Raji (cell line): ENCODE data around the gene CD33.
"Not testable (repeated sequence)": the region's sequence is repeated elsewhere in the genome, so short reads cannot be mapped to it uniquely, and the experiment has no call there.

Source experiments
- POLR2A ChIP-seq: IDR thresholded peaks from 2 replicates; pipeline ENCODE4 v1.6.1; 2011; ENCODE audit warnings: low read depth, low read length, control low read depth; ENCODE audit not compliant: insufficient read depth

The CD33 gene

GRCh38 chr19:51224898-51225393 is at the start of gene CD33:
TSS of gene CD33 (plus strand) at chr19:51225080. CDS start at chr19:51225119, 39 bp downstream.
- TF ChIP-seq POLR2A = not testable (repeated sequence)

GRCh38 chr19:51179256-51179655 is 45.6 kb upstream of the CD33 start:
- no peak for TF ChIP-seq POLR2A

DNA sequence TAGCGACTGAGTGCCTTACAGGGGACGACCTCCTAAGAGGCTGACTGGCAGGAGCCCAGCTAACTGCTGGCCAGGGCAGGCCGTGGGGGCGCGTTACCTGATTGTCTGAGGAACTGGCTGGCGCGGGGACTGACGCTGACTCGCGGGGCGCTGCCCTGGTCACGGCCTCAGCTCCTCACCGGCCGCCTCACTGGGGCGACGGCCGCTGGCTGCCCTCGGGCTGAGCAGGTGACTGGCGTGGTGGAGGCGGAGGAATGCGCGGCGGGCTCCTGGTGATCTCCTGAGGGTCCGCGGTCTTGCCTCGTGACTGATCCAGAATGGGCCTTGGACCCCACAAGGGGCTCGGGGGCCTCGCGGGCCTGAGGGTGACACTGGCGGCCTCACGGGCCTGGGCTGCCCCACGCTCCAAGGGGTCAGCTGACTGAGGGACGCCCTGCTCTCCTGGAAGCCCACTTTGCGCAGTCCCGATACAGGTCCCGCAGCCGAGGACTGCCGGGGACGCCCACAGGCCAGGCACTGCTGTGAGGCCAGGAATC is 43.4 kb upstream of the CD33 start:
- TF ChIP-seq POLR2A = no peak

GRCh38 chr19:51181913-51182419 is 42.9 kb upstream of the CD33 start:
- no peak for TF ChIP-seq POLR2A

DNA sequence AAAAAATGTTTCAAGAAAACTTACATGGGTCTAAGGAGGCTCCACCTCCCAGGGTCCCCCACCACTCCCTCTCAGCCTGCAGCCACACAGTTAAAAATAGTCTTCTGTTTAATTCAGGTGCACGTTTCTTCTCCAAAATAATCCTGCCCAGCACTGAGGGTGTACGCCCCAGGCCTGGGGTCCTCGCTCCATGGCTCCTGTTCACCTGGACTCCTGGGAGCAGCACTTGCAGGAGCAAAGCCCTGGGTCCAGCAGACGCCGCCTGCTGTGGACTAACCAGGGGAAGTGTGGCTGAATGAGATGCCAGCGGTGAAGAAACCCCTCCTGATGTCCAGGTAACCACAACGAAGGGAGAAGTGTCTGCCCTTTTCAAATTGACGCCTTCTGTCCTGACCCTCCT is 41.3 kb upstream of the CD33 start:
- no peak for TF ChIP-seq POLR2A

- TF ChIP-seq POLR2A = no peak
Measured at GRCh38 chr19:51185069-51185867, 39.6 kb upstream of the CD33 start.

- TF ChIP-seq POLR2A = no peak
Measured at GRCh38 chr19:51185868-51186215, 39.0 kb upstream of the CD33 start.

GRCh38 chr19:51186323-51186722 is 38.6 kb upstream of the CD33 start:
- no peak for TF ChIP-seq POLR2A

DNA sequence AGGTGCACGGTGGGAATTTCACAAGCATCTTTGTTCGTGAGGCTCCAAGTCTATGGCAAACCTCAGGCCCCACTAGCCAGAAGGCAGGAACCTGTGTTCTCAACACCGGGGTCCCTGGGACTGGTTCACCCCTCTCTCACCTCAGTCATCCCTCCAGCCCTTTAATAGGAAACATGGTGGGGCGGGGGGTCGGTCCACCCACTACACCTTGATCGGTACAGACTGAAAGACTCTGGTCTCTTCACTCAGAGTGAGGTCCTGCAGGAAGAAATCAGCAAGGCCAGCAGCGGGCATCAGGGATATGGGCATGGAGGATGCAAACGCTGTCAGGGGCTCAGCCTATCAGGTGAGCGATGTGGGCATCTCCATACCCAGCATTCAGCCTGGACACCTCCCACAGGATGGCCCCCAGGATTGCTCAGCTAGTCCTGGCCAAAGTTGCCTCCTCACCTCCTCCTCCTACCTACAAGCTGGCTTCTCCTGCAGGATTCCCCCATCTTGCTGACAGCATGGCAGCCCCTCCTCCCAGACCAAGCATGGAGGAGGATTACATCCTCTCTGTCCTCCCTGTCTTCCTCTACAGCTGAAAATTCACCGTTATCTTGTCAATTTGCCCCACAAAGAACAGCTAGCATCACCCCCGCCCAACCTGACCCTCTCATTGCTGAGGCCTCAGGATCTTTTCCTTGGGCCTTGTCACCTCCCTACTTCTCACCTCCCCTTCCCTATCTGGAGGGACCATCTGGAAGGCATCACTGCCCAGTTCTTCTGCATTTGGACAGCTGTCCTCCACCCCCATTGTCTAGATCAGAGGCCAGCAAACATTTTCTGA is 37.3 kb upstream of the CD33 start:
- TF ChIP-seq POLR2A = no peak

DNA sequence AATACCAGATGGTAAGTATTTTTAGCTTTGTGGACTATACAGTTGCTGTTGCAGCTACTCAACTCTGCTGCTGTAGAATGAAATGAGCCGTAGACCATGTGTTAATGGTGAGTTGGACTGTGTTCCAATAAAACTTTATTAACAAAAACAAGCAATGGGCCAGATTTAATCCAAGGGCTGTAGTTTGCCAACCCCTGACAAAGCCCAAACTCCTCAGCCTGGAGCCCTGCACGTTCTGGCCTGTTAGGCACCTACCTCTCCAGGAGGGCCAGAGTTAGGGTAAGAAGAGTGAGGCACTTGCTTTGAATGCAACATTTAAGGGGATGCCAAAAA is 36.7 kb upstream of the CD33 start:
- TF ChIP-seq POLR2A = no peak

GRCh38 chr19:51192689-51193088 is 32.2 kb upstream of the CD33 start:
- TF ChIP-seq POLR2A = no peak

DNA sequence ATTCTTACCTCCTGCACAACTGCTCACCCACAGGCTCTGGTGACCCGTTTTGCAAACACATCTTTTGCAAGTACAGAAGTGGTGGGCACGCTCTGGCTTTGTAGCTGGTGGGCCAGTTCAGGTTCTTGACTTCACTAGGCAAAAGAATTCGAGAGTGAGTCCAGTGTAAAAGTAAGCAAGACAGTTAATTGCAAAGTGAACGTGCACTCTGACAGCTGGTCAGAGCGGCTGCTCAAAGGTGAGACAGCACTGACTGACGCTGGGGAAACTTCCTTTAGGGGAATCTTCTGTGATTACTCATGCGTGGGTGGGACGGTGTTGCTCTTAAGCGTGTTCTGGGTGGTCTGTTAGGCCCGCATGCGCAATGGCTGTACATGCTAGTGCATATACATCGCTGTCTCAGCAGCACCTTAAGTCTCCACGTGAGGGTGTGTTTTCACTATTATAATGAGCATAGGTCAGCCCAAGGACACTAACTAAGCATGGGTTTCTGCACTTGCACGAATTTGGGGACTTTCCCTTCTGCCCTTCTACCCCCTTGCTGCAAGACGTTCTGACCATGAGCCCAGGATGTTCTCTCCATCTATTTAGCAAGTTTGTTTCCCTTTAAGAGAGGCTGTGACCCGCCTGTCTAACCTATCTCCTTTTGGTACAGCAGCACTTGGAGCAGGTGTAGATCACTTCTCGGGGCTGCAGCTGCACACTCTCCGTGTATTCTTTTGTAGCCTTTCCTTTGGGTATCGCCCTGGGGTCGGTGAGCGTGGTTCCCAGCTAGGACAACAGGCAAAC is 30.2 kb upstream of the CD33 start:
- TF ChIP-seq POLR2A = no peak

DNA sequence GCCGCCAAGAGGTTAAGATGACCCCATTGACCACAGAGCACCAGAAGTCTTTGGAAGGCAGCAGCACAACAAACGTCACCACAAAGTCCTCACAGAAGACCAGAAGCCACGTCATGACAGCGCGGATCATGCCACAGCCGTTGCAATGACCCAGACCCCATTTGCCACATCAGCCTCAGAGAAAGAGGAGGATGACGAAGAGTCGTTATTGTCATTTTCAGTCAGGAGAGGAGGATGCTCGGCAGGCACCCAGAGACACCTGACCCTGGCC is 29.6 kb upstream of the CD33 start:
- TF ChIP-seq POLR2A = no peak

DNA sequence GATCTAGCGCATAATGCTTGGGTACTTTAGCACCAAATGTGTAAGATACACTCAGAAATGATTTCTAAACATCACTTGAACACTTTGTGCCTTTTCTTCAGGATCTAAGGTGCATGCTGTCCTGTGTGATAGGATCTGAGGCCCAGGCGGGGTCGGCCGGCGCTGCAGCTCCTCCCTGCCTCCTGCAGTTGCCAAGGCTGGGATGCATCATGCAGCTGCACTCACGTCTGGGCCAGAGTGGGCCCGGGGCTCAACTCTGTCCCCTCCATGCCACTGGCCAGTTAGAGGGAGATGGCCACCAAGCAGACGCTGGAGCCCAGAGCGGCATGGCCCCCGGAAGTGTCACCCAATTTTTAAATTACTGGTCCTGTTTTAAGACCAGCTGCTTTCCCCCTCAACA is 29.3 kb upstream of the CD33 start:
- TF ChIP-seq POLR2A = no peak

GRCh38 chr19:51196181-51196580 is 28.7 kb upstream of the CD33 start:
- no peak for TF ChIP-seq POLR2A
